HT-29 (cell line): Measurements from ENCODE around the gene JPH4. TPM values are rescaled to one million over a fixed set of nuclear protein-coding genes. Genes with fewer than 3 reads are reported as not detected.

Experiments
- DNase-seq: peaks from one replicate; pipeline ENCODE4 v3.0.0-alpha.2; 2015; ENCODE audit warnings: low spot score
- total RNA-seq: library from RNA; depleted of rRNA; stranded (reverse); fragments of >200 nt; shearing (Covaris generic); gene quantifications from 2 replicates; pipeline ENCODE4 v1.2.3, GENCODE V29; 2014

Gene JPH4
- total RNA-seq, 1 experiment from 2014 or later = not detected

DNA sequence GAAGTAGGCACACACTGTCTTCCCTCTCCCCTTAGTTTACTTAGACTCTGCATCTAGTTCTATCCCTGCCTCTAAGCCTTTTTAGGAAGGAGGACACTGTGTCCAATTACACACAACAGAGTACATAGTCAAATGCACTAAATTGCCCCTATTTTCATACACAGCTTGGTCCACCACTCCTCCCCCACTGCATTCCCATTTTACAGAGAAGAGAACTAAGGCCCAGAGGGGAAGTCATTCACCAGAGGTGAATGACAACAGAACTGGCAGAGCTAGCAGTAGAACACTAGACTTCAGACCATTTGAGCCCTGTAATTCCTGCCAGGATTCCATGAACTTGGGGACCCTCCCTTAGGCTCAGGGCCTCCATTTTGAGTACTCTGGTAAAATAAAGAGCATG lies 1.1 kb upstream of the JPH4 start:
- no peak for DNase-seq

DNA sequence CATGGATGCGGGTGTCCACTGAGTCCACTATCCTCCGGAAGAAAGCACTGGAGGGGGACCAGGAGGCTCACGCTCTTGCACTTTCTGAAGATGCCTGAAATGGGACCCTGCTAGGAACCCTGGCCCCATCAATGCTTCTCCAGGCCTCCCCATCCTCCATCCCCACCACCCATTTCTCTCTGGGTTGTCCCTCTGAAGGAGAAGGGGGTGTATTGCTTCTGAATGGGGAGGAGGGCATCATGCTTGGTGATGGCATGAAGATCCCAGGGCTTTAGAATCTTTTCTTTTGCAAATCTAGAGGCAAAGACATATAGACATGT lies 681 bp upstream of the JPH4 start:
- DNase-seq = no peak

DNA sequence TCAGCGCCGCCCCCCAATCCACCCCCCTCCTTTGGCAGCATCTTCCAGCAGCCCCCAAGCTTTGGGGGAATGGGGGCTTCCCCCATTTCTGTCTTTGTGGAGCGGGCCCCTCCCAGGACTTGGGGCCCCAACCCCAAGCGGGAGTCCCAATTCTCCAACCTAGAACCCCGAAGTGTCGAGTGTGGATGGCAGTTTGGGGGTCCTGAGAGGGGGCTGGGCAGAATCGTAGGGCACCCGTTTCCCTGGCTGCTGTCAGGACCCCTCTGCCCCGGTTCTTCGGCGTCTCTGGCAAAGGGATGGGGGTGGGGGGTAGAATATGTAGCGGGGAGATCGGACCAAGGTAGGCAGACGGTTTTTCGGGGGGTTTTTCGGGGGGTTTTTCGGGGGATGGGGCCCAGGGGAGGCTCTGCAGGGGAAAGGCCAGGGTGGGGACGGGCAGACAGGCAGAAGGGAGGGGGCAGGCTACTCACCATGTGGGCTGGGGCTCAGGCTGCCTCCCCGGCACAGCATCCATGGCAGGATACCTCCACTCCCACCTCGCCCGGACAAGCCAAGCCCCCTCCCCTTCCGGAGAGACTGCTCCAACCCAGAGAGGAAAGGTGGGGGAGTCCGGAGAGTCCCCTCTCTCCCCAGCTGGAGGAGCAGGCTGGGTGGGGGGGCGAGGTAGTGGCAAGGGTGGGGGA lies 739 bp downstream of the JPH4 start:
- no peak for DNase-seq

DNA sequence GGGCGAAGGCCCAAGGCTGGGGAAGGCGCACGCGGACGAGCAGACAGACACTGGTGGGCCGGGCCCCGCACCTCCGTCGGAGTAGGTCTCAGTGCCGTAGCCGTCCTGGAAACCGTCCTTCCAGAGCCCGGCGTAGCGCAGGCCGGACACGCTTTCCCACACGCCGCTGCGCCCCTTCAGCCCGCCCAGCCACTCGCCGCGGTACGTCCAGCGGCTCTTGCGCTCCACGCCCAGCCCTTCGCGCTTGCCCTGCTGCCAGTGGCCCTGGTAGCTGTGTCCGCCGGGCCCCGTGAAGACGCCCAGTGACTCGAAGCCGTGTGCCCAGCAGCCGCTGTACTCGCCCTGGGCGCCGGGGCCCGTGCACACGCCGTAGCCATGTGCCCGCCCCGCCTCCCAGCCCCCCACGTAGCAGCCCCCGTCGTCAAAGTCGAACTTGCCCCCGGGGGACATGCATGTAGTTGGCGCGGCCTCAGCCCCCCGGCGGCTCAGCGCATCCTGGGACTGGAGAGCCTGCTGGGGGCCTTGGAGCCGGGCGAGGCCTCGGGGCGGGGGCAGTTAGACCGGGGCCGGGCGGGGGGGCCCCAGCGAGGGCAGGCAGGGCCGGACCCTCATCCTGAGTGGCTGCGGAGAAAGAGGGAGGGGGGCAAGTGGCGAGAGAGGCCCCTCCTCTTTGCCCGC lies 1.4 kb downstream of the JPH4 start:
- DNase-seq = no peak

DNA sequence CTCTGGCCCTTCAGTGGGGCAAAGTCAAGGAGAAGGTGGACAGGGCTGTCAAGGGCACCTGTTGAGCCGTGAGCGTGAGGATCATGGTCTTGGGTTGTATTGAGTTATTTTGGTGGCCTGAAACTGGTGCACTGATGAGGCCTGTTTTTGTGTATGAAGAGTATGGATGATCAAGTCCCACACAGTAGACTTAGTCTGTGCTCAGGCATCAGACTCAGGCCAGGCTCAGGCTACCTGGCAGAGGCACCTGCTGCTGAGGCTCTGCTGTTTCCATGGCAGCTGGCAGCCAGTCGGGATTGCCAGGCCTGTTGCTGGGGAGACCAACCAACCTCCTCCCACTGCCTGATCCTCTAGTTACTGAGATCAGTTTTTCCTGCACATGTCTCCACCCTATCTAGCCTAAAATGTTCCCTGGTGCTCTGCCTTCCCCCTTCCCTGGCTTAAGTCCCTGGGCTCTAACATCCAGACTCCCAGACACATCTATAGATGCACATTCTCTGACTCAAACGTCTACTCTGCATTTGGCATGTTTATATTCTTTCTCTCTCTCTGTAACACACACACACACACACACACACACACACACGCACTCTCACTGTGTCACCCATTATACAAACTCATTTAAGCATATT lies 5.1 kb downstream of the JPH4 start:
- no peak for DNase-seq

DNA sequence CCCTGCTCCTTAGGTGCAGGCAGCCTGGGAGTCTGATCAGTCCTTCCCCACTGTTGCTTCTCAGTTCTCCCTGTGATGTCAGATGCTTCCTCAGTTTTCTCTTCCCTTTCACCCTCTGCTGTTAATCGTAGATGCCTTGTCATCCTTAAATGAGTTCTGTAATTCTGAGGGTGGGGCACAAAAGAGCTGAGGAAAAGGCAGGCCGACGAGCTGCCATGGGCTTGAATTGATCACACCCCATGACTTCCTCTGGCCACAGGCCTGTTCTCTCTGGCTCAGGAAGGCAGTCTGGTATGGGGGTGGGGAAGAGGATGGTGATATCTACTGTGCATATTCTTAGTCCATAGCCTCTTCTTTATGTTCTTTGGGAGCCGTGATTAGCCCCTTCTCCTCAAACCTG lies 5.8 kb downstream of the JPH4 start:
- no peak for DNase-seq

DNA sequence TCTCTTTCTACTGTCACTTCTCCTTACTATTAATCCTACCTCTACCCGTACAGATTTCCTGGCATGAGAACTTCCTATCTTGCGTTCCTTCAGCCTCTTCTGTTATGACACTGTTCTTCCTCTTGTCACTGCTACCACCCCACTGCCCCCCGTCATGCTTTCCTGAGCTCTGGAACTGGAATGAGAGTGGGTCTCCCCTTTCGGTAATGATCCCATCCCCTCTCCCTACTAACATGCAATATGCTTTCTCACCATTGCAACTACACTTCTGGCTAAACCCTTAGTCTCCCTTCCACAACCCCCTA lies 6.1 kb downstream of the JPH4 start:
- no peak for DNase-seq

DNA sequence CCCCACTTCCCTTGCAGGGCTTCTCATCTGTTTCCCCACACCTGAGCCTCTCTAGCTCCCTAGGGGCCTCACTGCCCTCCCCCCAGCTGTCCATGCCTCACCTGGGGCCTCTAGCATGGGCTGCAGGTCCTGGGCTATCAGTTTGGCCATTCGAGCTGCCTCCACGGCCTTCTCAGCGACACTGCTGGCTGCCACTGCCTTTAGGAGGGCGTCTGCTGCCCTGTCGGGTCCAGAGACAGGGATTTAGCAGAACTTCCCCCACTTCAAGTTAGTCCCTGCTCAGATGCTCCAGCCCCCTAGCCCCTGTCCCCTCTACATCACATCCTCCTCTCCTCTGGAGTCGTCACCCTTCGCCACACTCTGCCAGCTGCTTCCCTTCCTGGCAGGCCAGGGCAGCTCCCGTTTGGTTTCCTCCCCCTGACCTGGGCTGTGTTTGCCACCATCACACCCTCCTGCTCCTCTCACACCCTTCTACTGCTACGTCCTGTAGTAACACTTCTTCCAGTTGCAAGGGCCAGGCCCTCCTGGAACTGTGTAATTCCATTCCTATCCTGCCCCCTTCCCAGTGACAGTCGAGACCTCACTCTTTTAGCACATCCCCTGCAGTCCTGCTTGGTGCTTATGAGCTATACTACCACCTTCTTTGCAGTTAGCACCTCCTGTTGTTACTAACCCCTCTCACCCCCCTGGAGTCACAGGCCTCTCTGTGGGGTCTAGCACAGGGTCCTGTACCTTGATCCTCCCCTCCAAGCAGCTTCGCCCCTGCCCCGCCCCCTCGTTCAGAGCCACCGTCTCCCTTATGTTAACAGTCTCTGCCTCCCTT lies 6.7 kb downstream of the JPH4 start:
- no peak for DNase-seq

DNA sequence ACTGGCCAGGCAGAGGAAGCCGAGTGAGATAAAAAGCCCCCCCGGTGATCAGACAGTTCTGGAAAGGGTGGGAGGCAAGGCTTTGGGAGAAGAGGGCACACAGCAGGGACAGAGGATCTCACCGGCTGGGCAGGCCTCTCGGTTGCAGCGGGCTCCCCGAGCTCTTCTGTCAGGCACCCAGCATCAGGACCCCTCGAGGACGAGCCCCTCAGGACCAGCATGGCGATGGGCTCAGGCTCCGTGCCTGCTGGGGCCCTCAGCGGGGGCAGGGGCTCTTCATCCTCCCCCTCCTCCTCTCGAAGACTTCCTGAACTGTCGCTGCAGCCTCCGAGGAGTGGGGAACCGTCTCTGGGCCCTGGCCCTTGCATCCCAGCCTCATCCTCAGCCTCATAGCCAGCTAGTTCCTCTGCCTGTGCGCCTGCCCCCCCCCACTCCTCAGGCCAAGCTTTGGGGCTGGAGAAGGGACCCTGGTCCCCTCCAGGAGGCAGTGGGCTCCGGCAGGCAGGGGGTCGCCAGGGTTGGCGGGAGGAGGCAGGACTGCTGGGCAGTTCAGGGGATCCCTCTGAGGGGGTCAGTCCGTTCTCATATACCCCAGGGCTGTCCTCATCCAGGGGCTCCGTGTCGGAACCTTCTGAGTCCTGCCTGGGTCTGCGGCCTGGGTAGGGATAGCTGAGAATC lies 7.6 kb downstream of the JPH4 start:
- DNase-seq = no peak

DNA sequence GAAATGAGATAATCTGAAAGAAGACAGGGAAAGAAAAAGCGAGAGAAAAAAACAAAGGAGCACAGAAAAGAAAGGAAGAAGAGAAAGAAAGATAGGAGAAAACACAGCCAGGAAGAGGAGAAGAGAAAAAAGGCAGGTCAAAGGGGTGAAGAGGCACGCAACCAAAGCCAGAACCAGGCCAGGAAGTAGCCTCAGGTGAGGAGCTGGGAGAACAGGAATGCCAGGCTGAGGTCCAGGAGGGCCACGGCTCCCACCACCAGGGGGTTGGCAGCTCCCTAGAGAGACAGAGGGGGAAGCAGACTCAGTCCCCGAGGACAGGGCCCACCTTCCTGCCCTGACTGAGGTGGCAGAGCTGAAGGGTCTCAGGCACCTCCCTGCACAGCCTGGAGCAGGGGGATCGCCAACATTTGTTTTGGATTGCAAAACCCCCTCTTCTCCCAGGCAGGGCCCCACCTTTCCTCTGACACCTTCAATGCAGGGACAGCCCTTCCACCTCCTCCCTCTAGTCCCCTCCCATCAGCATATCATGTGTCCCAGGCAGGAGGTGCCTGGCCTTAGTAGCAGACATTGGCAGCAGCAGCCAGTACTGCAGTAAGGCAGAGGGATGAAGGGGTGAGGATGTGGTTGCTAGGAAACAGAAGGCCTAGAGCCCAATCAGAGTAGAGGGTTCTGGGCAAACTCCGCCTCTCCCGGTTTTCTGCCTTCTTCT lies 9.0 kb downstream of the JPH4 start:
- peak; percentile 33 for DNase-seq

DNA sequence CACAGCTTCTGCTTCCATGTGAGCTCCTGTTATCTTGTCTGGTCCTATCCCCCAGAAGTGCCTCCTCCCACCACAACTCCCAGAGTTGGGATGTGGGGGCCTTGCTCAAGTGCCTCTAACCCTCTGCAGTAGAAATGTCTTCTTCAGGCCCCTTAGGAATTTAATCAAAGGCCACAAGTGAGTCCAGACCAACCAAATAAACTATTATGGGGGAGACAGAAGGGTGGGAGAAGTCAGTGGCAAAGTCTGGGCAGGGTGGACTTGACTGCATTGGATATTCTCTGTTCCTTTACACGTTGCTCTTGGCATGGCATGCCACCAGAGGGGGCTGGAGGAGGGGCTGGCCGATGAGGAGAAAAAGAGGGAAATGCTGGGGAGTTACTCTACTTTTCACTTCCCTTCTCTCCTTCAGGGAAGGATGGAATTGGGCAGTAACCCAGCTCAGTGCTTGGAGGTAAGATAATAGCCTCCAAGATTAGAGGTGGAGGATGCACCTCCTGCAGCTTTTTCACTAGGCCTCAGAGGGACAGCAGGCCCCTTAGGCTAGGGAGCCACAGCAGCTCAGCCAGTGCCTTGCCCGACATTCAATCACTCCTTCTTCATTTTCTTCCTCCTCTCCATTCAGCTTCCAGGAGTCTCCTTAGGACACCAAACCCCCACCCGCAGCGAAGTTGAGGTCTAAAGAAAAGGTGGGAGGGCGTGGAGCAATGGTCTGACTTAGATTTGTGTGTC lies 9.8 kb downstream of the JPH4 start:
- DNase-seq = no peak

DNA sequence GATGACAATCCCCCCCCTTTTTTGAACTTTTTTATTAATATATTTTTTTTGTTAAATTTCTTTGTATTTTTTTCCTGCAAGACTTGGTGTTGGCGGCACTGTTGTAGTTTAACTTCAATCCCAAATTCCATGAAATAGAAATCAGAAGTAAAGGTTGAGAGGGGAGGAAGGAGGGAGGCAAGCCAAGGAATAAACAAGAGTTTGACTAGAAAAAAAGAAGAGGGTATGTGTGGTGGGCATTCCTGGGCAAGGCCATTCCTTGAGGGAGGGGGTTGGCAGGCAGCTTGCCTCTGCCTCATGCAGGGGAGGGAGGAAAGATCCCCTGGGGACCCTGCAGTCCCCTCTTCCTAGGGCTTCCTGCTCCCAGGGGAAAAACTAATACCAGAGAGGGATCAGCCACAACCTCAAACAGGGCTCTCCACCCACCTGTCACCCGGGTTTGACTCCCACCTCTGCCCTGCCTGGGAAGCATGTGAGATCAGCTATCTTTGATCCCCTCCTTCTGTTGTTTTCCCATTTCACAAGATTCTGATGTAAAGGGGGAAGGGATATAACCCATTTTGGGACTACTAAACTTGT lies 10.5 kb downstream of the JPH4 start:
- DNase-seq = no peak

DNA sequence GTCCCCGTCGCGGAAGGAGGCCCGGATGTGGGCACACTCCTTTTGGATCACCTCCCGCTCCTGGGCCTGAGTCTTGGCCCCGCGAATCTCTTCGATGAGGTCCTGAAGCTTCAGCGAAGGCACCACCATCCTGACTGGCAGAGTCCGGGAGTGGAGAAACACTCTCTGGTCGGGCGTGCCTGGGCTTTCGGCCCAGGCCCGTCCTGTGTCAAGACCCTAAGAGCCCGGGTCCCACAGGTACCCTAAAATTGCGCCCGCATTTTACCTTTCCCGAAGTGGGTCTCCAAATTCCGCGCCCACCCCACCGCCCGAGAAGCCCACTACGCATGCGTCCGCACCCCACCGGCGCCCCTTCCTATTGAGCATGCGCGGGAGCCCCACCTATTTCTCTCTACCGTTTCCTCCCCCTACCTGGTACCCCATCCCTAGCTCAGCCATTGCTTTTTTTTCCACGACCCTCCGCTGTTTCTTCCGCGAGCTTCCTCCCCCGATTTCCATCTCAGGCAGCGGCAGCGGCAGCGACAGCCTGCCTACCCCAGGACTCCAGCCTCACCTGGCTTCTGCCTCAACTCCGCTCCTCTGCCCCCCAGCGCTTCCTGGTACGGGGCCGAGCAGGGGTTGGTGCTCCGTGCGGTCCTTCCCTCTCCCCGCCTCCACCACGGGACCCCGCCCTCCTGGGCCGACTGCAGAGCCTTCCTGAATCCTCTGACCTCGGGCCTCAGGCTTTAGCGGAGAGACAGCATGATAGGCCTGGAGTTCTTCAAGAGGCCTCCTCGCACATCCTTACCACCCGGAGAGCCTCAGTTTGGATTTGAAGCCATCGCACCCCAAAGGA lies 11.2 kb downstream of the JPH4 start, which contains the start of gene AP1G2:
Gene AP1G2, minus strand, starts transcription at position 606 of the 835 bp plus-strand sequence. Its CDS starts 477 bp downstream, at position 129.
- DNase-seq = peak; percentile 75

DNA sequence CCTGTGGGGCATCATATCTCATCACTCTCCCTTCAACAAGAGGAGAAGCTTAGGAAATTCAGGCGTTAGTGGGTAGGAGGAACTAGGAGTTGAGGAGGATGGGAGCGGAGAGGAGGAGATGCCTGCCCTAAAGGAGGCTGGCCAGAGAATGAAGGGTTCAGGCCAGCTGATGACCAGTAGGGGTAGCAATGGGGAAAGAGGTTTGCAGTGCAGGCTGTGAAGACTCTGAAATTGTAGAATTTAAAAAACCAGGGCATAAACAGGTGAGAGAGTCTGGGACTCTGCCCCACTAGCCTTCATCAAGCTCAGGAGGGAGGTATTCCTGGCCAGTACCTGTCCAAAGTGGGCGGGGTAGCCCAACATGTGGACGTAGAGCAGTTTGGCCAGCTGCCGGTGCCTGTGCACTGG lies 11.8 kb downstream of the JPH4 start:
- DNase-seq = peak; percentile 26

DNA sequence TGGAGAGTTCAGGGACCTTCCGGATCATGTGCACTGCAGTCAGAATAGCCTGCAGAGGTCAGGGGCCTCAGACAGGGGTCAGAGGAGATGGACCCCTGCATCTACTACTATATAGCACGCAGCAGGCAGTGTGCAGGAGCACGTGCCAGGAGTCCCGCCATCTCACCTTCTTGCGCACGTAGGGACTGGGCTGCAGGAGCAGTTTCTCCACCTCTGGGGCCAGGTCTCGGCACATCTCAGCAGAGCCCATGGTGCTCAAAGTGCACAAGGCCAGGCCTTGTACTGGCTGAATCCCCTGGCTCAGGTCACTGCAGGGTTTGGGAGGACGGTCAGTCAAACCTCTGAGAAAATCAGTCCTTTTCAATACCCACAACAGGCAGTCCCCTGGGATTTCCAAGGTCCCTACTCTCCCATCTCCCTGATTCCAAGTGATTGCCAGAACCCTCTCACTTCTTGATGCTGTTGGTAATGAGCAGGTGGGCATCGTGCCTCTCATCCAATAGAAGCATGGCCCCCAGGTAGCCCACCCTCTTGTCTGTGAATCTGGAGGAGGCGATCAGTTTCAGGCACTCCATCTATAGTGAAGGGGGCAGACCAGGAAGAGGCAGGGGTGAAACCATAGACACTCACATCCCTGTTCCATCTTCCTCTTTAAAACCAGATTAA lies 12.3 kb downstream of the JPH4 start:
- no peak for DNase-seq

DNA sequence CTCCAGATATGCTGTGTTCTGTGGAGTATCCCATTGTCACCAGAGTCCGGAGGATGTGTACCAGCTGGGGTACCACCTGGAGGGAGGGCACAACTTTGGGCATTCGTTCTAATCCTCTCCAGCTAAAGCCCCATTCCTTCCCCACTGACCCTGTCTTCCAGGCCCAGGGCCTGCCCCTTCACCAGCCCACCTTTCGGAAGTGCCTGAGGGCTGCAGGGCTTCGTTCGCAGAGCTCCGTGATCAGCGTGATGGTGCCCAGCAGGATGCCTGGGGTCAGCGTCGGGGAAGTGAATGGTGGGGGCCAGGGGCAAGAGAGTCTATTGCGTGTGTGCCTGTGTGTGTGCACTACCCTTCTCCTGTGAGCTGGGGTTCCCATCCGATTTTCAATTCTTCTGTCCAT lies 13.0 kb downstream of the JPH4 start:
- no peak for DNase-seq

DNA sequence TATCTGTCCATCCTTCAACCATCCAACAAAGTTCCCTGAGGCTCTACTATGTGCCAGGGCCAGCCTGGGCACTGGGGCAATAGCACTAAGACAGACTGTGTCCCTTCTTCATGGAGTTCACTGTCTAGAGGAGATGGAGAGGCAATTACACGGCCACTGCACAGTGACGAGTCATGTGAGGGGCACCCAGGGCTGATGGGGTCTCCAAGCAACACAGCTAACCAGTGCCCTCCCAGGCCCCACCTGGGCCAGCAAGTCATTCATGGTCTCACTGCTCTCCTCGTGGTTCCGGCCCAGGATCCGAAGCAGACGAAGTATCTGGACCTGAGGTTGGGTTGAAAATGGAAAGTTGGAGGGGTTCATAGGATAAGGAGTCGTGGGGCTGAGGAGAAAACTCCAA lies 13.7 kb downstream of the JPH4 start:
- DNase-seq = no peak

DNA sequence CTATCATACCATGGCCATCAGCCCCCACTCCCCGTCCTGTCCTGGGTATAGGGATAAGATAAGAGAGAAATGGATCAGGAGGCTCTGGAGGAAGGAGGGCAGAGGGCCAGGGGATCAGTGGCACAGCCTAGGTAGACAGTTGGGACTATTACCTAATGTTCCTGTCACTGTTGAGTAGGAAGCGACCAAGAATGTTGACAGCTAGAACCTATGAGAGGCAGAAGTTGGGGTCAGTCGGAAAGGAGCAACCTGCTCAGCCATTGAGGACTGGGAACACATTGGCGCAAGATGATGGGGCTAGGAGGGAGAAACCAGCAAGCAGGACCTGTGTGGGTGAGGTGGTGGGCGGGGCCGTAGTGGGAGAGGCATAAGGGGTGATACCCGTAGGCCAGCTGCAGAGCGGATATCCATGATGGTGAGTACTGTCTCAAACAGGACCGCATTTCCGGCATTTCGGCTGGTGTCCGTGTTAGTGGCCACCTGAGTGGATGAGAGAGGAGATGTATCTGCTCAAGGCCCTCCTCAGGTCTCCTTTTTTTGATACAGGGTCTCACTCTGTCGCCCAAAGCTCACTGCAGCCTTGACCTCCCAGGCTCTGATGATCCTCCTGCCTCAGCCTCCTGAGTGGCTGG lies 14.3 kb downstream of the JPH4 start:
- no peak for DNase-seq
